HepG2 (cell line): Measurements from ENCODE around the gene SLC35F3. TPM values are rescaled to one million over a fixed set of nuclear protein-coding genes. Genes with fewer than 3 reads are reported as not detected.

Experiments
- ATAC-seq: fragments of 200-7000 bp; cut with Tn5 transposase; 3 replicates; pipeline ENCODE4 v1.9.1; 2020; ENCODE audit warnings: mild to moderate bottlenecking, moderate library complexity
- BruUV-seq: library from RNA; stranded (reverse); fragments of 400-500 nt; replicated peaks from 2 replicates; lab custom pipeline; 2021; lab: Mats Ljungman, UMichigan
- CTCF ChIA-PET: fragments of 300-600 bp; formaldehyde crosslinking; extraction: SDS; loops from one replicate; lab custom pipeline; 2021; ENCODE audit warnings: low total read pairs, inconsistent platforms, low intra/inter-chr PET ratio; lab: Yijun Ruan, JAX
- POLR2A ChIA-PET: fragments of 350-600 bp; sonication (Branson Sonifier 250); formaldehyde crosslinking; loops from one replicate; lab custom pipeline; 2020; ENCODE audit warnings: antibody characterized with exemption, inconsistent platforms; lab: Yijun Ruan, JAX
- DNase-seq: peaks from one replicate; pipeline ENCODE4 v3.0.0-alpha.2; 2015; ENCODE audit warnings: low spot score
- FAIRE-seq: peaks from 3 replicates; lab custom pipeline; 2011; peaks lifted over from hg19 to GRCh38; lab: Jason Lieb, UNC
- H2AFZ ChIP-seq: one replicate; pipeline ENCODE4 v1.6.1; 2011; ENCODE audit warnings: low read length, inconsistent platforms
- H3K27ac ChIP-seq: fragments of 300-600 bp; 3 replicates; pipeline ENCODE4 v1.8.0; 2011; ENCODE audit warnings: mixed run types, mild to moderate bottlenecking, mixed read lengths, low read length, inconsistent platforms; ENCODE audit not compliant: insufficient read depth; ENCODE audit errors: extremely low read length
- H3K27me3 ChIP-seq, 2 experiments: fragments of 200-600 bp in 1 of 2; 2 replicates in 1 of 2; 3 replicates in 1 of 2; pipeline versions ENCODE4 v1.6.0 to v1.8.0; 2011; ENCODE audit warnings: low read length in 2 of 2, mild to moderate bottlenecking in 2 of 2, moderate library complexity in 2 of 2, inconsistent platforms in 1 of 2; ENCODE audit not compliant: insufficient read depth in 2 of 2, control insufficient read depth in 1 of 2
- H3K36me3 ChIP-seq, 2 experiments: fragments of 200-600 bp in 1 of 2; replicated peaks in 1 of 2; 2 replicates in 1 of 2; 3 replicates in 1 of 2; pipeline versions ENCODE4 v1.5.1 to v1.8.0; 2011; ENCODE audit warnings: low read length in 2 of 2, inconsistent platforms in 1 of 2; ENCODE audit not compliant: insufficient read depth in 2 of 2, control insufficient read depth in 1 of 2
- H3K4me1 ChIP-seq: 2 replicates; pipeline ENCODE4 v1.5.1; 2012; ENCODE audit warnings: low read length, inconsistent platforms; ENCODE audit not compliant: insufficient read depth
- H3K4me2 ChIP-seq: 2 replicates; pipeline ENCODE4 v1.6.0; 2011; ENCODE audit warnings: low read depth, low read length, inconsistent platforms
- H3K4me3 ChIP-seq, 3 experiments: fragments of 200-600 bp in 1 of 3; sonication (generic), shearing (Covaris generic) in 1 of 3; replicated peaks in 1 of 3; 2 replicates each; pipeline ENCODE4 v1.5.1; 2011 to 2016; ENCODE audit warnings: low read length in 3 of 3, inconsistent platforms in 2 of 3, low read depth in 2 of 3, mild to moderate bottlenecking in 2 of 3, control low read depth in 1 of 3, mixed read lengths in 1 of 3; ENCODE audit not compliant: insufficient read depth in 1 of 3
- H3K79me2 ChIP-seq: one replicate; pipeline ENCODE4 v1.6.1; 2011; ENCODE audit warnings: low read length, inconsistent platforms; ENCODE audit not compliant: insufficient read depth
- H3K9ac ChIP-seq: 2 replicates; pipeline ENCODE4 v1.6.0; 2011; ENCODE audit warnings: mild to moderate bottlenecking, low read depth, low read length, inconsistent platforms; ENCODE audit not compliant: insufficient read depth
- H3K9me3 ChIP-seq: 2 replicates; pipeline ENCODE4 v1.5.1; 2012; ENCODE audit warnings: mild to moderate bottlenecking, low read length
- H4K20me1 ChIP-seq: 2 replicates; pipeline ENCODE4 v1.6.0; 2011; ENCODE audit warnings: inconsistent platforms, mild to moderate bottlenecking, low read length, moderate library complexity; ENCODE audit not compliant: insufficient read depth
- FOXM1 ChIP-seq: sonication (generic); formaldehyde crosslinking; IDR thresholded peaks from 2 replicates; pipeline ENCODE4 v1.5.0; 2020; ENCODE audit warnings: missing genetic modification reagents
- HNRNPLL ChIP-seq: fragments of 200-400 bp; formaldehyde crosslinking; IDR thresholded peaks from 2 replicates; pipeline ENCODE4 v1.6.1; 2017; ENCODE audit warnings: mild to moderate bottlenecking, low read depth, low read length; ENCODE audit not compliant: poor library complexity, severe bottlenecking
- SMC3 ChIP-seq: IDR thresholded peaks from 2 replicates; pipeline ENCODE4 v1.6.1; 2011; ENCODE audit warnings: low read length, improper control_type of control experiment
- SNAI1 ChIP-seq: sonication (generic); formaldehyde crosslinking; IDR thresholded peaks from 2 replicates; pipeline ENCODE4 v1.5.0; 2020; ENCODE audit warnings: mild to moderate bottlenecking, missing genetic modification reagents, borderline replicate concordance
- SP140L ChIP-seq: sonication (generic); formaldehyde crosslinking; IDR thresholded peaks from 2 replicates; pipeline ENCODE4 v1.4.0; 2020; ENCODE audit warnings: missing genetic modification reagents, borderline replicate concordance
- SRSF1 ChIP-seq: fragments of 200-400 bp; formaldehyde crosslinking; optimal IDR thresholded peaks from 2 replicates; pipeline ENCODE3; 2017; ENCODE audit warnings: mild to moderate bottlenecking, low read depth, low read length, moderate library complexity
- TBX2 ChIP-seq: sonication (generic); formaldehyde crosslinking; IDR thresholded peaks from 2 replicates; pipeline ENCODE4 v1.5.0; 2020; ENCODE audit warnings: missing genetic modification reagents, mild to moderate bottlenecking, borderline replicate concordance
- ZBTB3 ChIP-seq: sonication (generic); formaldehyde crosslinking; IDR thresholded peaks from 2 replicates; pipeline ENCODE4 v1.4.0; 2020; ENCODE audit warnings: low read depth, mild to moderate bottlenecking, moderate library complexity, missing genetic modification reagents, borderline replicate concordance
- ZBTB7B ChIP-seq: sonication (generic); formaldehyde crosslinking; IDR thresholded peaks from 2 replicates; pipeline ENCODE4 v1.4.0; 2020; ENCODE audit warnings: missing genetic modification reagents
- ZFP91 ChIP-seq: sonication (generic); formaldehyde crosslinking; IDR thresholded peaks from 2 replicates; pipeline ENCODE4 v1.9.0; 2022; ENCODE audit warnings: missing genetic modification reagents, mild to moderate bottlenecking, borderline replicate concordance
- ZFYVE20 ChIP-seq: sonication (generic); formaldehyde crosslinking; IDR thresholded peaks from 2 replicates; pipeline ENCODE4 v1.8.0; 2023; ENCODE audit warnings: low read depth, mild to moderate bottlenecking, moderate library complexity, missing genetic modification reagents, borderline replicate concordance
- ZNF280B ChIP-seq: sonication (generic); formaldehyde crosslinking; IDR thresholded peaks from 2 replicates; pipeline ENCODE4 v1.5.0; 2020; ENCODE audit warnings: missing genetic modification reagents, mild to moderate bottlenecking, borderline replicate concordance
- ZNF335 ChIP-seq: sonication (generic); formaldehyde crosslinking; IDR thresholded peaks from 2 replicates; pipeline ENCODE4 v1.4.0; 2020; ENCODE audit warnings: missing genetic modification reagents
- ZNF672 ChIP-seq: sonication (generic); formaldehyde crosslinking; IDR thresholded peaks from 2 replicates; pipeline ENCODE4 v1.8.1; 2022; ENCODE audit warnings: missing genetic modification reagents
- ZNF724P ChIP-seq: sonication (generic); formaldehyde crosslinking; IDR thresholded peaks from 2 replicates; pipeline ENCODE4 v1.8.0; 2022; ENCODE audit warnings: missing genetic modification reagents, borderline replicate concordance
- ZNF761 ChIP-seq: sonication (generic); formaldehyde crosslinking; conservative IDR thresholded peaks from 2 replicates; pipeline ENCODE4 v1.4.0; 2020; ENCODE audit warnings: mild to moderate bottlenecking, missing genetic modification reagents
- WGBS: methylation state at CpG from one replicate; pipeline ENCODE4 v1.1.6; 2017; ENCODE audit warnings: low lambda C conversion rate; 5-methylcytosine and 5-hydroxymethylcytosine counted together
- in situ Hi-C: cut with HindIII; loops from 2 replicates; pipeline ENCODE4 v1.10.0; 2017; ENCODE audit warnings: low pct_unique_long_range_greater_than_20kb; ENCODE audit not compliant: extremely low pct_ligation_motif_present
- intact Hi-C: fragments of 100-400 bp; cut with micrococcal nuclease; formaldehyde crosslinking; loops from one replicate; pipeline ENCODE4 v1.10.0; 2022; ENCODE audit not compliant: unreplicated experiment
- polyA plus RNA-seq, 8 experiments: library from polyadenylated mRNA; depleted of rRNA in 3 of 8; stranded (reverse) in 7 of 8; unstranded in 1 of 8; fragments of >200 nt; fragmentation: Illumina TruSeq in 4 of 8; extraction: Trizol in 4 of 8; gene quantifications; 2 replicates each; pipeline versions ENCODE4 v1.2.1 to v1.2.3, GENCODE V29; 2011 to 2016; ENCODE audit warnings: low read depth in 4 of 8, missing spikeins in 1 of 8, mixed read lengths in 1 of 8; ENCODE audit not compliant: insufficient read depth in 1 of 8
- total RNA-seq, 5 experiments: library from RNA; depleted of rRNA; stranded (reverse); fragments of >200 nt; fragmentation: Illumina TruSeq; extraction: Trizol; gene quantifications; 2 replicates each; pipeline ENCODE4 v1.2.3, GENCODE V29; 2016; ENCODE audit warnings: low read depth in 1 of 5

Gene SLC35F3
- total and polyA plus RNA-seq, 2 of the 13 experiments (the other 11 are each of a cell fraction or from before 2014, with no cell fraction given) = not detected

GRCh38 chr1:234309598-234310459, 405.4 kb downstream of the SLC35F3 start:
- no peaks in the 10 kb centered on the region for H3K9me3 ChIP-seq
- peak overlapping the region; percentile 22 to 51 (median 28); a peak in 3 of 6 replicates for H3K4me3 ChIP-seq
- intact Hi-C loops (loop anchor here (1.0 to 5.0 kb wide), 6 partner anchors 17 to 195 kb away; partner anchors contain the start of gene COA6), in situ Hi-C loops (loop anchor here (25.0 kb wide), 1 partner anchor 173 kb away; no protein-coding TSS in a partner anchor)
- H3K4me1 ChIP-seq = peaks cover 47% of the 10 kb centered on the region
- no peaks in the 10 kb centered on the region for H4K20me1 ChIP-seq
- BruUV-seq = no TSS peak
- POLR2A ChIA-PET = interaction anchor here (1.4 kb wide), 1 partner anchor 63 kb away, joined by 5 read pairs; the partner anchor contains the start of gene COA6
- FAIRE-seq = peak; percentile 66
- 20% methylated on average over 24 of the region's 26 CpGs for WGBS
- no peak overlapping the region for H3K27ac ChIP-seq
- H3K4me2 ChIP-seq = peak overlapping the region; percentile 70
- ATAC-seq = peak; percentile 68
- H3K36me3 ChIP-seq = no peaks in the 10 kb centered on the region
- DNase-seq = peak; percentile 50
- H3K79me2 ChIP-seq = no peaks in the 10 kb centered on the region
- no peaks in the 10 kb centered on the region for H3K27me3 ChIP-seq
- CTCF ChIA-PET = interaction anchor here (1.2 to 1.5 kb wide), 3 partner anchors 17 to 155 kb away, joined by 3 to 12 read pairs (median 5); no protein-coding TSS in a partner anchor
- peak overlapping the region; percentile 68 for H2AFZ ChIP-seq
- no peak overlapping the region for H3K9ac ChIP-seq
- TF ChIP-seq ZBTB3 (no peak), ZNF672 (CRISPR knock-in tag) (no peak), ZNF335 (CRISPR knock-in tag) (0 out of 2 replicates have a peak, but pooled peaks have one; percentile 35), SMC3 (peak; percentile 84), SP140L (CRISPR knock-in tag) (no peak), ZFP91 (peak; percentile 42), ZNF724P (CRISPR knock-in tag) (no peak), ZNF761 (CRISPR knock-in tag) (no peak), HNRNPLL (no peak), ZNF280B (CRISPR knock-in tag) (no peak), TBX2 (0 out of 2 replicates have a peak, but pooled peaks have one; percentile 21), ZBTB7B (CRISPR knock-in tag) (no peak), ZFYVE20 (no peak), SNAI1 (CRISPR knock-in tag) (no peak), SRSF1 (no peak), FOXM1 (CRISPR knock-in tag) (no peak)
